Neural cell (in vitro differentiated cells): Measurements from ENCODE around the gene UTRN.

ENCODE experiments used
- EP300 ChIP-seq: fragments of 450-650 bp; conservative IDR thresholded peaks from 2 replicates; pipeline ENCODE4 v1.6.1; 2014; ENCODE audit warnings: antibody characterized with exemption, mild to moderate bottlenecking, moderate library complexity; ENCODE audit not compliant: poor library complexity, severe bottlenecking
- EZH2 ChIP-seq: fragments of 200-600, 300-800 bp; shearing (Covaris generic), sonication (generic); IDR thresholded peaks from 2 replicates; pipeline ENCODE4 v1.6.1; 2014; ENCODE audit warnings: antibody characterized with exemption, low read length, borderline replicate concordance, mild to moderate bottlenecking; ENCODE audit not compliant: insufficient read depth, poor library complexity, severe bottlenecking
- POLR2AphosphoS5 ChIP-seq: IDR thresholded peaks from 2 replicates; pipeline ENCODE4 v1.6.1; 2012
- RAD21 ChIP-seq: fragments of 450-650 bp; conservative IDR thresholded peaks from 2 replicates; pipeline ENCODE4 v1.6.1; 2014; ENCODE audit warnings: antibody characterized with exemption, mild to moderate bottlenecking, moderate library complexity
- SMC3 ChIP-seq: fragments of 450-650 bp; conservative IDR thresholded peaks from 2 replicates; pipeline ENCODE4 v1.6.1; 2014; ENCODE audit warnings: antibody characterized with exemption, mild to moderate bottlenecking, moderate library complexity; ENCODE audit not compliant: poor library complexity
- TF ChIP-seq, protein P1 (sequence below): fragments of 450-650 bp; IDR thresholded peaks from 2 replicates; pipeline ENCODE4 v1.5.1; 2014; ENCODE audit warnings: antibody characterized with exemption, mild to moderate bottlenecking, moderate library complexity; ENCODE audit not compliant: poor library complexity, severe bottlenecking

GRCh38 chr6:144265061-144265357, 20.1 kb upstream of the UTRN start:
- TF ChIP-seq POLR2AphosphoS5 (no peak), RAD21 (no peak), EP300 (no peak), EZH2 (no peak), SMC3 (no peak)
- TF ChIP-seq, protein P1, sequence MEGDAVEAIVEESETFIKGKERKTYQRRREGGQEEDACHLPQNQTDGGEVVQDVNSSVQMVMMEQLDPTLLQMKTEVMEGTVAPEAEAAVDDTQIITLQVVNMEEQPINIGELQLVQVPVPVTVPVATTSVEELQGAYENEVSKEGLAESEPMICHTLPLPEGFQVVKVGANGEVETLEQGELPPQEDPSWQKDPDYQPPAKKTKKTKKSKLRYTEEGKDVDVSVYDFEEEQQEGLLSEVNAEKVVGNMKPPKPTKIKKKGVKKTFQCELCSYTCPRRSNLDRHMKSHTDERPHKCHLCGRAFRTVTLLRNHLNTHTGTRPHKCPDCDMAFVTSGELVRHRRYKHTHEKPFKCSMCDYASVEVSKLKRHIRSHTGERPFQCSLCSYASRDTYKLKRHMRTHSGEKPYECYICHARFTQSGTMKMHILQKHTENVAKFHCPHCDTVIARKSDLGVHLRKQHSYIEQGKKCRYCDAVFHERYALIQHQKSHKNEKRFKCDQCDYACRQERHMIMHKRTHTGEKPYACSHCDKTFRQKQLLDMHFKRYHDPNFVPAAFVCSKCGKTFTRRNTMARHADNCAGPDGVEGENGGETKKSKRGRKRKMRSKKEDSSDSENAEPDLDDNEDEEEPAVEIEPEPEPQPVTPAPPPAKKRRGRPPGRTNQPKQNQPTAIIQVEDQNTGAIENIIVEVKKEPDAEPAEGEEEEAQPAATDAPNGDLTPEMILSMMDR = no peak
